Panc1 (cell line): ENCODE data around the gene MOK.

Experiments
- POLR2AphosphoS5 ChIP-seq: IDR thresholded peaks from 2 replicates; pipeline ENCODE4 v1.6.1; 2012; ENCODE audit warnings: mild to moderate bottlenecking, low read depth, low read length, moderate library complexity
- SIN3A ChIP-seq: IDR thresholded peaks from 2 replicates; pipeline ENCODE4 v1.6.1; 2012; ENCODE audit warnings: low read depth, mild to moderate bottlenecking, low read length, moderate library complexity, borderline replicate concordance; ENCODE audit not compliant: insufficient read depth
- TF ChIP-seq, protein P1 (sequence below): fragments of 450-650 bp; IDR thresholded peaks from 2 replicates; pipeline ENCODE4 v1.5.1; 2017; ENCODE audit warnings: mild to moderate bottlenecking

DNA sequence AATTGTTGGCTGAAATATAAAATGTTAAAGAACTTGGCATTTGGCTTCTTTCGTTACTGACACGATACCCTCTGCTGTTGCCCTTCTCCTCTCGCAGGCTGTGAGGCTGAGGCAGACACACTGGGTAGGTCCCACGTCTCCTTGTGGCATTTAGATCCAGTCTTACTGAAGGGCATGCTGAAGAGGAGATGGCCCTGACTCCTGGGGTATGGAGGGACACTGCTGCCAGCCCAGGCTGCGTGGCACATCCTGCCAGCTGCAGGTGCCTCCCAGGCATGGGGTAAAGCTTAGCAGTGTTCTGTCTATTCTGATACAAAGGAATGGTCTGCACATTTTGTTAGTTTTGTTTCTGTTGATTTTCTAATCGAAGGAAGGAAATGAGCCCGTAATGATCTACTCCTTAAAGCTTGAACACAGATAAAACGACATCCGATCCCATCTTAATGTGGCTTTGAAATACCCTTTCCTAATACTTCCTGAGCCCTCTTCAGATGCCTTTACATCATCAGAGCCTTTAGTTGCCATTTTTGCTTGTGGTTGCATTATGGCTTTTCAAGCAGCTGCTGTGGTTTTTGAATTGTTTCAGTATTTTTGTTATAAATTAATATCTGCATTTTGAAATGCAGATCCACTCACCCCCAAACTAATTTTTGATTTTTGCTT lies 104.1 kb downstream of the MOK start:
- TF ChIP-seq, protein P1, sequence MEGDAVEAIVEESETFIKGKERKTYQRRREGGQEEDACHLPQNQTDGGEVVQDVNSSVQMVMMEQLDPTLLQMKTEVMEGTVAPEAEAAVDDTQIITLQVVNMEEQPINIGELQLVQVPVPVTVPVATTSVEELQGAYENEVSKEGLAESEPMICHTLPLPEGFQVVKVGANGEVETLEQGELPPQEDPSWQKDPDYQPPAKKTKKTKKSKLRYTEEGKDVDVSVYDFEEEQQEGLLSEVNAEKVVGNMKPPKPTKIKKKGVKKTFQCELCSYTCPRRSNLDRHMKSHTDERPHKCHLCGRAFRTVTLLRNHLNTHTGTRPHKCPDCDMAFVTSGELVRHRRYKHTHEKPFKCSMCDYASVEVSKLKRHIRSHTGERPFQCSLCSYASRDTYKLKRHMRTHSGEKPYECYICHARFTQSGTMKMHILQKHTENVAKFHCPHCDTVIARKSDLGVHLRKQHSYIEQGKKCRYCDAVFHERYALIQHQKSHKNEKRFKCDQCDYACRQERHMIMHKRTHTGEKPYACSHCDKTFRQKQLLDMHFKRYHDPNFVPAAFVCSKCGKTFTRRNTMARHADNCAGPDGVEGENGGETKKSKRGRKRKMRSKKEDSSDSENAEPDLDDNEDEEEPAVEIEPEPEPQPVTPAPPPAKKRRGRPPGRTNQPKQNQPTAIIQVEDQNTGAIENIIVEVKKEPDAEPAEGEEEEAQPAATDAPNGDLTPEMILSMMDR = no peak
- TF ChIP-seq POLR2AphosphoS5 (no peak), SIN3A (no peak)
